Lower leg skin (tissue), 3 donors: ENCODE data around the gene C1orf21.

ENCODE experiments used
- POLR2A ChIP-seq, 2 donors: fragments of 450-650 bp; IDR thresholded peaks; one replicate each; pipeline ENCODE4 v1.6.1; 2016 to 2017; ENCODE audit warnings: antibody characterized with exemption in 2 of 2, mild to moderate bottlenecking in 1 of 2, moderate library complexity in 1 of 2
- TF ChIP-seq, protein P1 (sequence below), 3 donors: fragments of 450-650 bp; IDR thresholded peaks; one replicate each; pipeline ENCODE4 v1.5.1; 2016; ENCODE audit warnings: antibody characterized with exemption in 3 of 3, mild to moderate bottlenecking in 3 of 3, moderate library complexity in 2 of 3

DNA sequence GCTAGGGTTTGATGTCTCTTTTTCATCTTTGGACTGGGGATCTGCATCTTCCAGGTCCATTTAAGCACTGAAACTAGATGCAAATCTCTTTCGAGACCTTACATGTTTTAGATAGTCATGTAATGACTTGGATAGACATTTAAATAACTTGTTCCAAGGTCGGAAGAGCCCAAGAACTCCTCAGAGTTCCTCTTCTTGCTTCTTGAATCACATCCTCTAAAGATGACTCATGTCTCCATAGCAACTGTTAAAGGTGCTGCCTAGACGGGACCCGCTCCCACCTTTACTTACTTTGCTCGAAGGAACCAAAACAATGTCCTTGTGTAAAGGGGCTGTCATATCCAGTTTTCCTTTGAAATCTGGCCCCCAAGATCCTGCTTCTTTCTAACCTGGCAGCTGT lies 237.8 kb downstream of the C1orf21 start:
- no peak for TF ChIP-seq POLR2A (IDR thresholded peaks at IDR 0.05)
- TF ChIP-seq, protein P1, sequence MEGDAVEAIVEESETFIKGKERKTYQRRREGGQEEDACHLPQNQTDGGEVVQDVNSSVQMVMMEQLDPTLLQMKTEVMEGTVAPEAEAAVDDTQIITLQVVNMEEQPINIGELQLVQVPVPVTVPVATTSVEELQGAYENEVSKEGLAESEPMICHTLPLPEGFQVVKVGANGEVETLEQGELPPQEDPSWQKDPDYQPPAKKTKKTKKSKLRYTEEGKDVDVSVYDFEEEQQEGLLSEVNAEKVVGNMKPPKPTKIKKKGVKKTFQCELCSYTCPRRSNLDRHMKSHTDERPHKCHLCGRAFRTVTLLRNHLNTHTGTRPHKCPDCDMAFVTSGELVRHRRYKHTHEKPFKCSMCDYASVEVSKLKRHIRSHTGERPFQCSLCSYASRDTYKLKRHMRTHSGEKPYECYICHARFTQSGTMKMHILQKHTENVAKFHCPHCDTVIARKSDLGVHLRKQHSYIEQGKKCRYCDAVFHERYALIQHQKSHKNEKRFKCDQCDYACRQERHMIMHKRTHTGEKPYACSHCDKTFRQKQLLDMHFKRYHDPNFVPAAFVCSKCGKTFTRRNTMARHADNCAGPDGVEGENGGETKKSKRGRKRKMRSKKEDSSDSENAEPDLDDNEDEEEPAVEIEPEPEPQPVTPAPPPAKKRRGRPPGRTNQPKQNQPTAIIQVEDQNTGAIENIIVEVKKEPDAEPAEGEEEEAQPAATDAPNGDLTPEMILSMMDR (IDR thresholded peaks at IDR 0.05): no peak
